ENCODE results near the gene C1orf21.

The C1orf21 gene

GRCh38 chr1:184634296-184634695, 247.5 kb downstream of the C1orf21 start:
- Histone ChIP-seq H3K4me2 (ENCODE audit: low read depth, low read length, poor library complexity, severe bottlenecking) (no peak overlapping the region), H3K9ac (ENCODE audit: low read depth, low read length, poor library complexity, severe bottlenecking) (no peak overlapping the region), H3K9me3 (ENCODE audit: insufficient read depth, low read depth, low read length) (no peaks in the 10 kb centered on the region), H3F3A (ENCODE audit: low read depth) (no peaks in the 10 kb centered on the region), H3K27me3 (ENCODE audit: insufficient read depth, low read length, poor library complexity, severe bottlenecking) (no peaks in the 10 kb centered on the region), H4K20me1 (ENCODE audit: insufficient read depth, low read length, poor library complexity, severe bottlenecking) (no peaks in the 10 kb centered on the region), H3K4me1 (ENCODE audit: insufficient read depth, low read length, poor library complexity, severe bottlenecking) (no peaks in the 10 kb centered on the region), H3K79me2 (ENCODE audit: insufficient read depth, low read length) (no peaks in the 10 kb centered on the region), H3K9me2 (replicated peaks; ENCODE audit: low read depth, low read length) (no peaks in the 10 kb centered on the region), H3K36me3 (ENCODE audit: insufficient read depth, low read length) (no peaks in the 10 kb centered on the region), H3K4me3 (ENCODE audit: low read length, poor library complexity, severe bottlenecking) (no peak overlapping the region), H2AFZ (ENCODE audit: low read length) (no peak overlapping the region)
- TF ChIP-seq CTCF (conservative IDR thresholded peaks at IDR 0.05; ENCODE audit: low read length) (no peak), EZH2phosphoT487 (IDR thresholded peaks at IDR 0.05; ENCODE audit: borderline replicate concordance) (no peak)

- Histone ChIP-seq H3K27me3 (ENCODE audit: insufficient read depth, low read length, poor library complexity, severe bottlenecking) (no peaks in the 10 kb centered on the region), H3K79me2 (ENCODE audit: insufficient read depth, low read length) (no peaks in the 10 kb centered on the region), H3K4me3 (ENCODE audit: low read length, poor library complexity, severe bottlenecking) (no peak overlapping the region), H3F3A (ENCODE audit: low read depth) (no peaks in the 10 kb centered on the region), H3K36me3 (ENCODE audit: insufficient read depth, low read length) (no peaks in the 10 kb centered on the region), H3K4me2 (ENCODE audit: low read depth, low read length, poor library complexity, severe bottlenecking) (no peak overlapping the region), H4K20me1 (ENCODE audit: insufficient read depth, low read length, poor library complexity, severe bottlenecking) (no peaks in the 10 kb centered on the region), H3K4me1 (ENCODE audit: insufficient read depth, low read length, poor library complexity, severe bottlenecking) (no peaks in the 10 kb centered on the region), H3K9ac (ENCODE audit: low read depth, low read length, poor library complexity, severe bottlenecking) (no peak overlapping the region), H3K9me2 (replicated peaks; ENCODE audit: low read depth, low read length) (no peaks in the 10 kb centered on the region), H2AFZ (ENCODE audit: low read length) (no peak overlapping the region), H3K9me3 (ENCODE audit: insufficient read depth, low read depth, low read length) (no peaks in the 10 kb centered on the region)
- no peak for TF ChIP-seq CTCF (conservative IDR thresholded peaks at IDR 0.05; ENCODE audit: low read length)
Observed at GRCh38 chr1:184635347-184635979, 248.6 kb downstream of the C1orf21 start.

GRCh38 chr1:184635980-184636431, 249.2 kb downstream of the C1orf21 start:
- no peaks in the 10 kb centered on the region for H3K9me3 ChIP-seq (ENCODE audit: insufficient read depth, low read depth, low read length)

More at GRCh38 chr1:184635980-184636431, 249.2 kb downstream of the C1orf21 start:
- Histone ChIP-seq H3K4me2 (ENCODE audit: low read depth, low read length, poor library complexity, severe bottlenecking) (no peak overlapping the region), H3K9me2 (replicated peaks; ENCODE audit: low read depth, low read length) (no peaks in the 10 kb centered on the region), H4K20me1 (ENCODE audit: insufficient read depth, low read length, poor library complexity, severe bottlenecking) (no peaks in the 10 kb centered on the region), H3K9ac (ENCODE audit: low read depth, low read length, poor library complexity, severe bottlenecking) (no peak overlapping the region), H3K27me3 (ENCODE audit: insufficient read depth, low read length, poor library complexity, severe bottlenecking) (no peaks in the 10 kb centered on the region), H3K79me2 (ENCODE audit: insufficient read depth, low read length) (no peaks in the 10 kb centered on the region), H3K36me3 (ENCODE audit: insufficient read depth, low read length) (no peaks in the 10 kb centered on the region), H3F3A (ENCODE audit: low read depth) (no peaks in the 10 kb centered on the region), H2AFZ (ENCODE audit: low read length) (no peak overlapping the region), H3K4me3 (ENCODE audit: low read length, poor library complexity, severe bottlenecking) (no peak overlapping the region), H3K4me1 (ENCODE audit: insufficient read depth, low read length, poor library complexity, severe bottlenecking) (no peaks in the 10 kb centered on the region)
- TF ChIP-seq EZH2phosphoT487 (IDR thresholded peaks at IDR 0.05; ENCODE audit: borderline replicate concordance) = no peak
- TF ChIP-seq CTCF (conservative IDR thresholded peaks at IDR 0.05; ENCODE audit: low read length) = no peak
